NCI-H146 treated with DMSO at 0.1 percent for 48 hours (cell line): ENCODE results near the gene MACROD2.
"Not testable (repeated sequence)": the region's sequence is repeated elsewhere in the genome, so short reads cannot be mapped to it uniquely, and the experiment has no call there.

Experiments
- DNase-seq: peaks from one replicate; lab custom pipeline; 2025; ENCODE audit not compliant: unreplicated experiment; lab: John Stamatoyannopoulos, UW

MACROD2 gene

GRCh38 chr20:14451458-14451857 is 456.1 kb downstream of the MACROD2 start:
- DNase-seq = no peak

- no peak for DNase-seq
These were observed 457.9 kb downstream of the MACROD2 start for GRCh38 chr20:14453259-14453658.

- DNase-seq = no peak
These were observed 459.0 kb downstream of the MACROD2 start for GRCh38 chr20:14454296-14454695.

GRCh38 chr20:14467104-14467827 is 471.9 kb downstream of the MACROD2 start:
- DNase-seq = not testable (repeated sequence)

GRCh38 chr20:14470231-14470899 is 475.0 kb downstream of the MACROD2 start:
- peak; percentile 31 for DNase-seq

- peak; percentile 53 for DNase-seq
These were observed 475.8 kb downstream of the MACROD2 start for GRCh38 chr20:14470977-14471661.

- no peak for DNase-seq
These were observed 481.8 kb downstream of the MACROD2 start for GRCh38 chr20:14477125-14477524.

GRCh38 chr20:14478126-14478525 is 482.8 kb downstream of the MACROD2 start:
- DNase-seq = no peak

- DNase-seq = no peak
These were observed 486.5 kb downstream of the MACROD2 start for GRCh38 chr20:14481863-14482262.

GRCh38 chr20:14488212-14488611 is 492.9 kb downstream of the MACROD2 start:
- DNase-seq = peak; percentile 12

GRCh38 chr20:14488756-14489479 is 493.6 kb downstream of the MACROD2 start:
- DNase-seq = peak; percentile 93

- DNase-seq = peak; percentile 95
These were observed 494.2 kb downstream of the MACROD2 start for GRCh38 chr20:14489544-14489943.

- DNase-seq = no peak
These were observed 496.1 kb downstream of the MACROD2 start for GRCh38 chr20:14491436-14491835.

GRCh38 chr20:14493408-14493807 is 498.1 kb downstream of the MACROD2 start:
- DNase-seq = no peak

- DNase-seq = no peak
These were observed 499.0 kb downstream of the MACROD2 start for GRCh38 chr20:14494355-14494754.

- no peak for DNase-seq
These were observed 499.8 kb downstream of the MACROD2 start for GRCh38 chr20:14495066-14495465.

- DNase-seq = no peak
These were observed 501.7 kb downstream of the MACROD2 start for GRCh38 chr20:14497004-14497403.

- DNase-seq = peak; percentile 29
These were observed 503.5 kb downstream of the MACROD2 start for GRCh38 chr20:14498772-14499171.

GRCh38 chr20:14505476-14505875 is 510.2 kb downstream of the MACROD2 start:
- DNase-seq = no peak

- no peak for DNase-seq
These were observed 512.4 kb downstream of the MACROD2 start for GRCh38 chr20:14507711-14508110.

- no peak for DNase-seq
These were observed 515.0 kb downstream of the MACROD2 start for GRCh38 chr20:14510341-14510740.
